CD4-positive, alpha-beta T cell (primary cell): Measurements from ENCODE around the gene TTLL10. TPM values are rescaled to one million over a fixed set of nuclear protein-coding genes. Genes with fewer than 3 reads are reported as not detected.

ENCODE experiments used
- ATAC-seq: fragments of 200-7000 bp; cut with Tn5 transposase; one replicate; pipeline ENCODE4 v1.10.0; 2022; ENCODE audit warnings: mild to moderate bottlenecking; ENCODE audit not compliant: poor library complexity
- CTCF ChIA-PET: fragments of 350-600 bp; sonication (Branson Sonifier 250); formaldehyde crosslinking; loops from one replicate; lab custom pipeline; 2021; ENCODE audit warnings: antibody characterized with exemption, inconsistent platforms; lab: Charles Lee
- POLR2A ChIA-PET: fragments of 350-600 bp; sonication (Branson Sonifier 250); formaldehyde crosslinking; loops from one replicate; lab custom pipeline; 2021; ENCODE audit warnings: antibody characterized with exemption, inconsistent platforms; lab: Charles Lee
- DNase-seq, 14 experiments: peaks; one replicate each; pipeline ENCODE4 v3.0.0-alpha.2; 2013 to 2020; ENCODE audit warnings: mixed read lengths in 2 of 14
- H3K27ac ChIP-seq, 2 donors: one replicate each; pipeline versions ENCODE4 v1.5.1 to v1.7.0; 2013; ENCODE audit warnings: low read length in 2 of 2, low read depth in 1 of 2, mild to moderate bottlenecking in 1 of 2
- H3K27me3 ChIP-seq, 2 experiments: 1 replicate in 1 of 2; 2 replicates in 1 of 2; pipeline versions ENCODE4 v1.6.1 to v1.7.0; 2013; ENCODE audit warnings: low read length in 2 of 2, control low read depth in 1 of 2, mild to moderate bottlenecking in 1 of 2, moderate library complexity in 1 of 2; ENCODE audit not compliant: insufficient read depth in 2 of 2, control insufficient read depth in 1 of 2
- H3K36me3 ChIP-seq: one replicate; pipeline ENCODE4 v1.6.1; 2013; ENCODE audit warnings: low read length, control low read depth; ENCODE audit not compliant: insufficient read depth
- H3K4me1 ChIP-seq: one replicate; pipeline ENCODE4 v1.6.1; 2013; ENCODE audit warnings: low read length, control low read depth; ENCODE audit not compliant: insufficient read depth
- H3K4me3 ChIP-seq: one replicate; pipeline ENCODE4 v1.5.1; 2013; ENCODE audit warnings: mild to moderate bottlenecking, low read length, moderate library complexity
- H3K9me3 ChIP-seq, 2 experiments: 1 replicate in 1 of 2; 2 replicates in 1 of 2; pipeline versions ENCODE4 v1.6.1 to v1.7.0; 2013; ENCODE audit warnings: low read length in 2 of 2, mild to moderate bottlenecking in 2 of 2, control low read depth in 1 of 2, moderate library complexity in 1 of 2; ENCODE audit not compliant: control insufficient read depth in 1 of 2, insufficient read depth in 1 of 2
- H3K27ac Mint-ChIP-seq: one replicate; pipeline ENCODE4 v1.8.0; 2020; ENCODE audit warnings: mixed read lengths
- H3K27me3 Mint-ChIP-seq: one replicate; pipeline ENCODE4 v1.8.0; 2021; ENCODE audit warnings: mixed read lengths
- H3K36me3 Mint-ChIP-seq: one replicate; pipeline ENCODE4 v1.8.0; 2021; ENCODE audit warnings: low read depth, mixed read lengths
- H3K4me1 Mint-ChIP-seq: one replicate; pipeline ENCODE4 v1.8.0; 2021; ENCODE audit warnings: low read depth, mixed read lengths
- H3K4me3 Mint-ChIP-seq: one replicate; pipeline ENCODE4 v1.8.0; 2020; ENCODE audit warnings: mild to moderate bottlenecking, mixed read lengths
- H3K9me3 Mint-ChIP-seq: one replicate; pipeline ENCODE4 v1.8.0; 2020; ENCODE audit warnings: mixed read lengths
- CTCF ChIP-seq: fragments of 200-600 bp; IDR thresholded peaks from one replicate; pipeline ENCODE4 v1.8.0; 2022; ENCODE audit warnings: antibody characterized with exemption, mild to moderate bottlenecking
- intact Hi-C, 2 experiments: fragments of 100-400 bp; cut with DNase I in 1 of 2; cut with micrococcal nuclease in 1 of 2; formaldehyde crosslinking; loops; one replicate each; pipeline versions ENCODE4 v1.15.1 to v1.9.0; 2023 to 2025; cut with DNase I, micrococcal nuclease
- total RNA-seq, 174 experiments: library from RNA in 2 of 174; stranded (reverse) in 2 of 174; gene quantifications; one replicate each; pipeline ENCODE4 v1.2.3 and lab custom pipeline; 2021 to 2026

Gene TTLL10
- total RNA-seq, 2 experiments from 2014 or later: 0.11 to 0.59 TPM

DNA sequence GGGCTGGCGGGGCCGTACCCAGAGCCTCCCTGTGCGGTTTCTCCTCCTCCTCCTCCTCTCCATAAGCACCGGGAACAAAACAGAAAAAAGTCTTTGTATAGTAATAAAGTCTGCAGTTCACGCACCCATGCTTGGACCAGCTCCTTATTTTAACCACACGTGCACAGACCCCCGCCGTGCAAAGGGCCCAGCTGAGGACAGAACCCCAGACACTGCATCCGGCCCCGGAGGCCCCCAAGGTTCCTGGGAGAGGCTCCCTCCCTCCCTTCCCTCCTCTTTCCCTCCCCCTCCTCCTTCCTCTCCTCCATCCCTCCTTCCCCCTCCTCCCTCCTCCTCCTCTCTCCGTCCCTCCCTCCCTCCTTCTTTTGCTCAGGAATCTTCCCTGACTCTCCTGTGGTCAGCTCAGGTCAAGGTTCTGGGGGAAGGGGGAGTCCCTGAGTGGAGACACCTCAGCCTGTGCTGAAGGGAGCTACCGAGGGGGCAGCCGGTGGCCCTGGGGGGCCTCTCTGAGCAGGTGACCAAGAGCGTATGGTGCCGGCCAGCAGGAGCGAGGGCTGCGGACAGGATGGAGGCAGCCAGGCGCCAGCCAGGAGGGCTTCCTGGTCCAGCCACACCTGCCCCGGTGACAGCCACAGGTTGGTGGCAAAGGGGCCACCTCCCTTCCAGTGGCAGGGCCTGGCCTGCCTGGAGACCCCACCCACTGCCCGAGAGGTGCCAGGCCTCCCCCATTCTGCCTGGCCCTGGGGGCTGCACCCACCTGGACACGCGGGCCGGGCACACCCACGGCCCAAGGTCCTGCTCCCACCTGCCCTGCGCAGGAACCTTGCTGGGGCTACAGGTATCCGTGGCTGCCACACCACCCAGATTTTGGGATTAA is 3.2 kb upstream of the TTLL10 start:
- Mint-ChIP-seq H3K4me1 (peaks cover 4% of the 10 kb centered on the region), H3K27me3 (peaks cover 9% of the 10 kb centered on the region), H3K9me3 (no peaks in the 10 kb centered on the region), H3K36me3 (no peaks in the 10 kb centered on the region), H3K4me3 (no peak overlapping the region), H3K27ac (no peak overlapping the region)
- H3K4me1 ChIP-seq: peaks cover 58% of the 10 kb centered on the region
- no peak for TF ChIP-seq CTCF
- no peak overlapping the region for H3K4me3 ChIP-seq
- peaks cover 0 to 18% of the 10 kb centered on the region in 2 experiments for H3K9me3 ChIP-seq
- no peak overlapping the region for H3K27ac ChIP-seq
- intact Hi-C loops: no loop called here
- ATAC-seq (no peak), DNase-seq (no peak)
- H3K36me3 ChIP-seq: no peaks in the 10 kb centered on the region
- CTCF ChIA-PET: no interaction called here
- H3K27me3 ChIP-seq: peaks cover 0 to 5% of the 10 kb centered on the region in 2 experiments
- POLR2A ChIA-PET: interaction anchor here (0.7 to 1.3 kb wide), 2 partner anchors 13 to 39 kb away, joined by 3 read pairs; no protein-coding TSS in a partner anchor

GRCh38 chr1:1171161-1171545 is 2.5 kb upstream of the TTLL10 start:
- DNase-seq: no peak
- no peaks in the 10 kb centered on the region for H3K9me3 Mint-ChIP-seq
- H3K4me3 Mint-ChIP-seq: no peak overlapping the region

More at GRCh38 chr1:1171161-1171545, 2.5 kb upstream of the TTLL10 start:
- no peak for TF ChIP-seq CTCF
- no peaks in the 10 kb centered on the region for H3K36me3 Mint-ChIP-seq
- H3K9me3 ChIP-seq: peaks cover 0 to 25% of the 10 kb centered on the region in 2 experiments
- H3K36me3 ChIP-seq: no peaks in the 10 kb centered on the region
- no peak for ATAC-seq
- no peak overlapping the region for H3K27ac ChIP-seq
- peaks cover 4% of the 10 kb centered on the region for H3K4me1 Mint-ChIP-seq
- peaks cover 9% of the 10 kb centered on the region for H3K27me3 Mint-ChIP-seq
- CTCF ChIA-PET: no interaction called here
- intact Hi-C loops: no loop called here
- peaks cover 57% of the 10 kb centered on the region for H3K4me1 ChIP-seq
- POLR2A ChIA-PET: interaction anchor here (1.3 kb wide), 1 partner anchor 13 kb away, joined by 3 read pairs; no protein-coding TSS in a partner anchor
- H3K4me3 ChIP-seq: no peak overlapping the region
- H3K27me3 ChIP-seq: peaks cover 0 to 5% of the 10 kb centered on the region in 2 experiments
- H3K27ac Mint-ChIP-seq: no peak overlapping the region
